Endothelial cell of umbilical vein (primary cell): ENCODE results near the gene MYO5B.

ENCODE experiments used
- POLR2A ChIP-seq: IDR thresholded peaks from 2 replicates; pipeline ENCODE4 v1.6.1; 2012; ENCODE audit warnings: low read depth, mild to moderate bottlenecking, control low read depth, low read length
- POLR2AphosphoS5 ChIP-seq: IDR thresholded peaks from 2 replicates; pipeline ENCODE4 v1.6.1; 2012; ENCODE audit warnings: low read depth, mild to moderate bottlenecking, control low read depth, low read length, moderate library complexity; ENCODE audit not compliant: insufficient read depth
- TF ChIP-seq, protein P1 (sequence below), 2 donors: IDR thresholded peaks; 1 replicate in 1 of 2; 2 replicates in 1 of 2; pipeline ENCODE4 v1.5.1; 2011; ENCODE audit warnings: low read length in 2 of 2, mild to moderate bottlenecking in 2 of 2, moderate library complexity in 2 of 2, control low read depth in 1 of 2, inconsistent platforms in 1 of 2, low read depth in 1 of 2; ENCODE audit not compliant: insufficient read depth in 1 of 2; ENCODE audit errors: extremely low read depth in 1 of 2

DNA sequence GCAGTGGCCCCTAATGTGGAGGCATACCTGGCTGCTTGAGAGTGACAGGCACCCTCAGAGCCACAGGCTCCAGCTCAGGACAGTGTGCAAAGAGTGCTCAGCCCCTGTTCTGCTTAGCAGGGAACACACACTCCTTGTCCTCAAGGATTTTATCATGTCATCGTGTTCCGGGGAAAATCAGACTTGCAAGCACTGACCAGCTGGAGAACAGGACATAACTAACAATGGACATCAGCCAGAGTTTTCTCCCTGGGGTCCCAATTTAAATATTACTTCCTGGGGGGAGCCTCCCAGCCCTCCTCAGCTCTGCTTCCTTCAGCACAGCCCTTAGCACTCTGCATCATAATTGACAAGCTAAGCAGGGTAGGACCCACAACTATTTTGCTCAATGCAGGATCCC lies 206.2 kb downstream of the MYO5B start:
- TF ChIP-seq, protein P1, sequence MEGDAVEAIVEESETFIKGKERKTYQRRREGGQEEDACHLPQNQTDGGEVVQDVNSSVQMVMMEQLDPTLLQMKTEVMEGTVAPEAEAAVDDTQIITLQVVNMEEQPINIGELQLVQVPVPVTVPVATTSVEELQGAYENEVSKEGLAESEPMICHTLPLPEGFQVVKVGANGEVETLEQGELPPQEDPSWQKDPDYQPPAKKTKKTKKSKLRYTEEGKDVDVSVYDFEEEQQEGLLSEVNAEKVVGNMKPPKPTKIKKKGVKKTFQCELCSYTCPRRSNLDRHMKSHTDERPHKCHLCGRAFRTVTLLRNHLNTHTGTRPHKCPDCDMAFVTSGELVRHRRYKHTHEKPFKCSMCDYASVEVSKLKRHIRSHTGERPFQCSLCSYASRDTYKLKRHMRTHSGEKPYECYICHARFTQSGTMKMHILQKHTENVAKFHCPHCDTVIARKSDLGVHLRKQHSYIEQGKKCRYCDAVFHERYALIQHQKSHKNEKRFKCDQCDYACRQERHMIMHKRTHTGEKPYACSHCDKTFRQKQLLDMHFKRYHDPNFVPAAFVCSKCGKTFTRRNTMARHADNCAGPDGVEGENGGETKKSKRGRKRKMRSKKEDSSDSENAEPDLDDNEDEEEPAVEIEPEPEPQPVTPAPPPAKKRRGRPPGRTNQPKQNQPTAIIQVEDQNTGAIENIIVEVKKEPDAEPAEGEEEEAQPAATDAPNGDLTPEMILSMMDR (IDR thresholded peaks at IDR 0.05; ENCODE audit: extremely low read depth in 1 of 2, insufficient read depth in 1 of 2, low read depth in 1 of 2, low read length in 2 of 2) = no peak
- no peak for TF ChIP-seq POLR2A
- no peak for TF ChIP-seq POLR2AphosphoS5
